HCT116 (cell line): Measurements from ENCODE around the gene GPR155. TPM values are rescaled to one million over a fixed set of nuclear protein-coding genes. Genes with fewer than 3 reads are reported as not detected.

Experiments used
- ATAC-seq: fragments of 200-7000 bp; cut with Tn5 transposase; 2 replicates; pipeline ENCODE4 v1.9.1; 2020; ENCODE audit warnings: mild to moderate bottlenecking, moderate library complexity
- BruUV-seq: library from RNA; stranded (reverse); fragments of 400-500 nt; replicated peaks from 2 replicates; lab custom pipeline; 2021; lab: Mats Ljungman, UMichigan
- CTCF ChIA-PET: fragments of 300-600 bp; sonication (Branson Sonifier 250); formaldehyde crosslinking; loops from one replicate; lab custom pipeline; 2021; ENCODE audit warnings: antibody characterized with exemption; lab: Charles Lee
- POLR2A ChIA-PET: fragments of 300-600, 350-600 bp; sonication (Branson Sonifier 250); formaldehyde crosslinking; loops from one replicate; lab custom pipeline; 2021; ENCODE audit warnings: antibody characterized with exemption; lab: Charles Lee
- RAD21 ChIA-PET, 2 experiments: fragments of 300-600 bp; sonication (Branson Sonifier 250); formaldehyde crosslinking; loops; one replicate each; lab custom pipeline; 2023; ENCODE audit warnings: low total read pairs in 2 of 2; ENCODE audit not compliant: uncharacterized antibody in 2 of 2, unreplicated experiment in 2 of 2, low non-redundant PET in 1 of 2; lab: Charles Lee
- DNase-seq: peaks from one replicate; pipeline ENCODE4 v3.0.0-alpha.2; 2010; ENCODE audit warnings: low read depth, low spot score
- H2AFZ ChIP-seq: fragments of 200-600 bp; shearing (Covaris generic), sonication (generic); 2 replicates; pipeline ENCODE4 v1.6.1; 2017; ENCODE audit warnings: low read depth, mixed run types, mixed read lengths, antibody characterized with exemption, low read length; ENCODE audit not compliant: poor library complexity, severe bottlenecking
- H3K27ac ChIP-seq: 2 replicates; pipeline ENCODE4 v1.5.1; 2012; ENCODE audit warnings: low read depth, low read length
- H3K27me3 ChIP-seq: fragments of 200-600 bp; sonication (generic); 2 replicates; pipeline ENCODE4 v1.6.1; 2016; ENCODE audit warnings: mixed run types, low read length, mixed read lengths; ENCODE audit not compliant: insufficient read depth
- H3K36me3 ChIP-seq, 2 experiments: fragments of 200-500 bp in 1 of 2; fragments of 200-600 bp in 1 of 2; sonication (Bioruptor generic) in 1 of 2; sonication (generic) in 1 of 2; 2 replicates each; pipeline versions ENCODE4 v1.5.1 to v1.6.1; 2014 to 2016; ENCODE audit warnings: low read length in 2 of 2, inconsistent platforms in 1 of 2, mixed read lengths in 1 of 2, mixed run types in 1 of 2; ENCODE audit not compliant: insufficient read depth in 2 of 2, control insufficient read depth in 1 of 2
- H3K4me1 ChIP-seq, 2 experiments: fragments of 200-600 bp in 1 of 2; sonication (generic) in 1 of 2; 2 replicates each; pipeline versions ENCODE4 v1.5.1 to v1.6.1; 2012 to 2017; ENCODE audit warnings: low read length in 2 of 2, inconsistent platforms in 1 of 2, mild to moderate bottlenecking in 1 of 2, mixed read lengths in 1 of 2, mixed run types in 1 of 2, moderate library complexity in 1 of 2; ENCODE audit not compliant: insufficient read depth in 2 of 2, control insufficient read depth in 1 of 2
- H3K4me2 ChIP-seq: fragments of 200-600 bp; sonication (generic); 2 replicates; pipeline ENCODE4 v1.6.1; 2017; ENCODE audit warnings: mixed run types, low read length, mixed read lengths
- H3K4me3 ChIP-seq, 2 experiments: fragments of 200-600 bp in 1 of 2; sonication (generic) in 1 of 2; replicated peaks in 1 of 2; 2 replicates each; pipeline ENCODE4 v1.5.1; 2011 to 2016; ENCODE audit warnings: low read length in 2 of 2, control low read depth in 1 of 2, low read depth in 1 of 2, mild to moderate bottlenecking in 1 of 2, mixed read lengths in 1 of 2, mixed run types in 1 of 2
- H3K79me2 ChIP-seq: fragments of 200-600 bp; sonication (generic); 2 replicates; pipeline ENCODE4 v1.6.1; 2017; ENCODE audit warnings: mild to moderate bottlenecking, mixed run types, low read length, moderate library complexity, mixed read lengths; ENCODE audit not compliant: insufficient read depth
- H3K9ac ChIP-seq: fragments of 200-600 bp; sonication (generic); 2 replicates; pipeline ENCODE4 v1.6.1; 2016; ENCODE audit warnings: low read length, mixed read lengths
- H3K9me2 ChIP-seq: fragments of 200-600 bp; sonication (generic), shearing (Covaris generic); 2 replicates; pipeline ENCODE4 v1.6.1; 2017; ENCODE audit warnings: mixed run types, mild to moderate bottlenecking, moderate library complexity; ENCODE audit not compliant: insufficient read depth
- H3K9me3 ChIP-seq, 2 experiments: fragments of 200-500 bp in 1 of 2; fragments of 200-600 bp in 1 of 2; sonication (Bioruptor generic) in 1 of 2; sonication (generic) in 1 of 2; 2 replicates each; pipeline ENCODE4 v1.6.1; 2014 to 2017; ENCODE audit warnings: low read length in 2 of 2, mixed read lengths in 2 of 2, inconsistent platforms in 1 of 2, low read depth in 1 of 2, mild to moderate bottlenecking in 1 of 2, mixed run types in 1 of 2, moderate library complexity in 1 of 2; ENCODE audit not compliant: control insufficient read depth in 1 of 2, insufficient read depth in 1 of 2
- H4K20me1 ChIP-seq: fragments of 200-600 bp; sonication (generic), shearing (Covaris generic); 2 replicates; pipeline ENCODE4 v1.6.1; 2017; ENCODE audit warnings: mixed run types, mild to moderate bottlenecking, moderate library complexity; ENCODE audit not compliant: insufficient read depth
- CBX3 ChIP-seq: IDR thresholded peaks from 2 replicates; pipeline ENCODE4 v1.6.1; 2012; ENCODE audit warnings: low read depth
- CEBPB ChIP-seq: IDR thresholded peaks from 2 replicates; pipeline ENCODE4 v1.6.1; 2012; ENCODE audit warnings: low read depth
- ELF1 ChIP-seq: IDR thresholded peaks from 2 replicates; pipeline ENCODE4 v1.6.1; 2012; ENCODE audit warnings: low read depth, borderline replicate concordance
- EZH2 ChIP-seq: fragments of 200-600 bp; sonication (generic); IDR thresholded peaks from 2 replicates; pipeline ENCODE4 v1.6.1; 2017; ENCODE audit warnings: antibody characterized with exemption, mixed run types
- EZH2phosphoT487 ChIP-seq: fragments of 200-600 bp; IDR thresholded peaks from 2 replicates; pipeline ENCODE4 v1.6.1; 2018; ENCODE audit warnings: antibody characterized with exemption, borderline replicate concordance
- FOSL1 ChIP-seq: IDR thresholded peaks from 2 replicates; pipeline ENCODE4 v1.6.1; 2012; ENCODE audit warnings: low read depth
- JUND ChIP-seq: IDR thresholded peaks from 2 replicates; pipeline ENCODE4 v1.6.1; 2012
- MAX ChIP-seq: IDR thresholded peaks from 2 replicates; pipeline ENCODE4 v1.6.1; 2012
- POLR2A ChIP-seq: IDR thresholded peaks from 2 replicates; pipeline ENCODE4 v1.7.0; 2011; ENCODE audit warnings: borderline replicate concordance; ENCODE audit not compliant: insufficient read depth, insufficient read length; ENCODE audit errors: extremely low read depth
- RAD21 ChIP-seq: IDR thresholded peaks from 2 replicates; pipeline ENCODE4 v1.6.1; 2012; ENCODE audit warnings: low read depth, mild to moderate bottlenecking
- REST ChIP-seq: IDR thresholded peaks from 2 replicates; pipeline ENCODE4 v1.6.1; 2012; ENCODE audit warnings: low read depth
- SIN3A ChIP-seq: IDR thresholded peaks from 2 replicates; pipeline ENCODE4 v1.6.1; 2012; ENCODE audit warnings: low read depth
- SP1 ChIP-seq: IDR thresholded peaks from 2 replicates; pipeline ENCODE4 v1.6.1; 2012; ENCODE audit warnings: low read depth
- TCF7L2 ChIP-seq: IDR thresholded peaks from 2 replicates; pipeline ENCODE4 v1.7.0; 2011; ENCODE audit warnings: borderline replicate concordance, inconsistent platforms; ENCODE audit not compliant: insufficient read depth, insufficient read length; ENCODE audit errors: extremely low read depth
- YY1 ChIP-seq: IDR thresholded peaks from 2 replicates; pipeline ENCODE4 v1.6.1; 2011; ENCODE audit warnings: low read length, low read depth, moderate library complexity, mild to moderate bottlenecking; ENCODE audit not compliant: insufficient replicate concordance; ENCODE audit errors: extremely low read depth
- ZFX ChIP-seq: fragments of 450-650 bp; IDR thresholded peaks from 2 replicates; pipeline ENCODE4 v1.6.1; 2017
- ZNF274 ChIP-seq: fragments of 200-500 bp; sonication (Bioruptor generic); IDR thresholded peaks from 2 replicates; pipeline ENCODE4 v1.6.1; 2014; ENCODE audit warnings: mild to moderate bottlenecking, low read depth, low read length, inconsistent platforms
- intact Hi-C: fragments of 100-400 bp; cut with micrococcal nuclease; formaldehyde crosslinking; loops from 2 replicates; pipeline ENCODE4 v1.10.0; 2022
- total RNA-seq: library from RNA; stranded (reverse); gene quantifications from one replicate; pipeline ENCODE4 v1.2.1, GENCODE V29; 2021; ENCODE audit not compliant: unreplicated experiment
- TF ChIP-seq, protein P1 (sequence below): IDR thresholded peaks from 2 replicates; pipeline ENCODE4 v1.6.1; 2011; ENCODE audit warnings: mild to moderate bottlenecking, low read length, moderate library complexity; ENCODE audit not compliant: insufficient replicate concordance; ENCODE audit errors: extremely low read depth
- TF ChIP-seq, protein P2 (sequence below), 3 experiments: fragments of 200-600 bp in 1 of 3; sonication (generic) in 1 of 3; IDR thresholded peaks in 2 of 3; conservative IDR thresholded peaks in 1 of 3; 2 replicates each; pipeline ENCODE4 v1.5.1; 2012 to 2017; ENCODE audit warnings: low read depth in 2 of 3, low read length in 2 of 3, antibody characterized with exemption in 1 of 3, borderline replicate concordance in 1 of 3, control low read depth in 1 of 3, mild to moderate bottlenecking in 1 of 3, mixed read lengths in 1 of 3, mixed run types in 1 of 3, moderate library complexity in 1 of 3; ENCODE audit not compliant: insufficient read depth in 1 of 3

The GPR155 gene
- total RNA-seq, 1 experiment from 2014 or later: 3.8 TPM

DNA sequence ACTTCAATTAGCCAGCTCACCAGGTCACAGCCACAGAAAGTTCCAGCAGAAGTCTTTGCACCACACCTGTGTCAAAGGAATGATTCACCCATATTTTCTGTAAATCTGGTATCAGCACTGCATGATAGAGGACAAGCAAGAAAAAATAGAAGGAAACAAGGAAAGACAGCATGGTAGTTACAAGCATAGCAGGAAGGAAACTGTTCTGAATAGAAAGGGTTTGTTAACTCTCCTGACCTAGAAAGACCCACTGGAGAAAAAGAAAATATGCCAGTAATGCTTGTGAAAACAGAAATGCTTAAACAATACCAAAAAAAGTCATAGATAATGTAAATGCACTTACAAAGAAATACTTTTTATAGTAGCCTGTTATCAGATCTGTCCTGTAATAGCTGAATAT, 50.5 kb downstream of the GPR155 start (continued):
- TF ChIP-seq EZH2phosphoT487 (no peak), RAD21 (no peak)

GRCh38 chr2:174431902-174432301, 54.9 kb downstream of the GPR155 start:
- H3K79me2 ChIP-seq: no peaks in the 10 kb centered on the region
- TF ChIP-seq EZH2phosphoT487 (no peak), TCF7L2 (no peak), RAD21 (no peak), JUND (no peak), CEBPB (no peak), REST (no peak), ELF1 (no peak), SP1 (no peak), SIN3A (no peak), FOSL1 (no peak), YY1 (no peak), ZFX (no peak), EZH2 (no peak), MAX (no peak), ZNF274 (no peak), CBX3 (no peak), POLR2A (no peak)
- TF ChIP-seq, protein P1, sequence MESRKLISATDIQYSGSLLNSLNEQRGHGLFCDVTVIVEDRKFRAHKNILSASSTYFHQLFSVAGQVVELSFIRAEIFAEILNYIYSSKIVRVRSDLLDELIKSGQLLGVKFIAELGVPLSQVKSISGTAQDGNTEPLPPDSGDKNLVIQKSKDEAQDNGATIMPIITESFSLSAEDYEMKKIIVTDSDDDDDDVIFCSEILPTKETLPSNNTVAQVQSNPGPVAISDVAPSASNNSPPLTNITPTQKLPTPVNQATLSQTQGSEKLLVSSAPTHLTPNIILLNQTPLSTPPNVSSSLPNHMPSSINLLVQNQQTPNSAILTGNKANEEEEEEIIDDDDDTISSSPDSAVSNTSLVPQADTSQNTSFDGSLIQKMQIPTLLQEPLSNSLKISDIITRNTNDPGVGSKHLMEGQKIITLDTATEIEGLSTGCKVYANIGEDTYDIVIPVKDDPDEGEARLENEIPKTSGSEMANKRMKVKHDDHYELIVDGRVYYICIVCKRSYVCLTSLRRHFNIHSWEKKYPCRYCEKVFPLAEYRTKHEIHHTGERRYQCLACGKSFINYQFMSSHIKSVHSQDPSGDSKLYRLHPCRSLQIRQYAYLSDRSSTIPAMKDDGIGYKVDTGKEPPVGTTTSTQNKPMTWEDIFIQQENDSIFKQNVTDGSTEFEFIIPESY: no peak
- TF ChIP-seq, protein P2, sequence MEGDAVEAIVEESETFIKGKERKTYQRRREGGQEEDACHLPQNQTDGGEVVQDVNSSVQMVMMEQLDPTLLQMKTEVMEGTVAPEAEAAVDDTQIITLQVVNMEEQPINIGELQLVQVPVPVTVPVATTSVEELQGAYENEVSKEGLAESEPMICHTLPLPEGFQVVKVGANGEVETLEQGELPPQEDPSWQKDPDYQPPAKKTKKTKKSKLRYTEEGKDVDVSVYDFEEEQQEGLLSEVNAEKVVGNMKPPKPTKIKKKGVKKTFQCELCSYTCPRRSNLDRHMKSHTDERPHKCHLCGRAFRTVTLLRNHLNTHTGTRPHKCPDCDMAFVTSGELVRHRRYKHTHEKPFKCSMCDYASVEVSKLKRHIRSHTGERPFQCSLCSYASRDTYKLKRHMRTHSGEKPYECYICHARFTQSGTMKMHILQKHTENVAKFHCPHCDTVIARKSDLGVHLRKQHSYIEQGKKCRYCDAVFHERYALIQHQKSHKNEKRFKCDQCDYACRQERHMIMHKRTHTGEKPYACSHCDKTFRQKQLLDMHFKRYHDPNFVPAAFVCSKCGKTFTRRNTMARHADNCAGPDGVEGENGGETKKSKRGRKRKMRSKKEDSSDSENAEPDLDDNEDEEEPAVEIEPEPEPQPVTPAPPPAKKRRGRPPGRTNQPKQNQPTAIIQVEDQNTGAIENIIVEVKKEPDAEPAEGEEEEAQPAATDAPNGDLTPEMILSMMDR (IDR thresholded peaks at IDR 0.05 in 2 of 3, conservative IDR thresholded peaks at IDR 0.05 in 1 of 3; ENCODE audit: borderline replicate concordance in 1 of 3, insufficient read depth in 1 of 3, low read depth in 2 of 3, low read length in 2 of 3): no peak
- ChIA-PET POLR2A (no interaction called here), CTCF (interaction anchor here (1.3 kb wide), 1 partner anchor 31 kb away, joined by 4 read pairs; no protein-coding TSS in a partner anchor), RAD21 (no interaction called here)
- no peaks in the 10 kb centered on the region for H3K27me3 ChIP-seq
- H2AFZ ChIP-seq: no peak overlapping the region
- no peaks in the 10 kb centered on the region for H3K9me2 ChIP-seq
- ATAC-seq (no peak), DNase-seq (no peak)
- H3K36me3 ChIP-seq: 0 out of 4 replicates have a peak, but pooled peaks cover 0 to 3% of the 10 kb centered on the region in 2 experiments
- no peaks in the 10 kb centered on the region for H4K20me1 ChIP-seq
- no peaks in the 10 kb centered on the region for H3K9me3 ChIP-seq
- no peak overlapping the region for H3K9ac ChIP-seq
- no peak overlapping the region for H3K4me2 ChIP-seq
- no peak overlapping the region for H3K27ac ChIP-seq
- no peaks in the 10 kb centered on the region for H3K4me1 ChIP-seq
- H3K4me3 ChIP-seq: no peak overlapping the region
- intact Hi-C loops: no loop called here
- BruUV-seq: no TSS peak
